Activated T-helper 9 cell treated with anti-CD3 and anti-CD28 coated beads, Interleukin-2, amount 50 U/mL, for 16 hours (primary cell): Measurements from ENCODE around the gene SNTG2.
"Not testable (repeated sequence)": the region's sequence is repeated elsewhere in the genome, so short reads cannot be mapped to it uniquely, and the experiment has no call there.

Experiments used
- DNase-seq: peaks from one replicate; pipeline ENCODE4 v3.0.0-alpha.2; 2020; ENCODE audit warnings: low read depth

The SNTG2 gene

GRCh38 chr2:1192121-1192520 lies 241.5 kb downstream of the SNTG2 start:
- no peak for DNase-seq

DNA sequence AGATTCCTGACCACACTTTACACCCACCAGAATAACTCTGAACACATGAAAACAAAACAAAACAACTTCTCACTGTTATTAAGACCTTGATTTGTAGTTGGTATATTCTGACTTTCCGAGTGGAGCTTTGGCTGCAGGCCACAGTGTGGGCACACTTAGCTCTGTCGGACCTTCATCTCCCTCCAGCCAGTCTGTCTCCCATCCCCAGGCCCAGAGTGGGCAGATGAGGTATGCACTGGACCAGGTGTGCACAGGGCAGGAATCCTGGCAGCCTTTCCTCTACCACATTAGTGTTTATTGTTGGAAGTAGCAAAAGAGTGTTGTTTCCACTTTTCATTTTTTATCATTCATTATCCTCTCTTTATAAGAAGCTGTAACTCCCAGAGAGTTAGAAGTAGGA lies 243.2 kb downstream of the SNTG2 start:
- no peak for DNase-seq

DNA sequence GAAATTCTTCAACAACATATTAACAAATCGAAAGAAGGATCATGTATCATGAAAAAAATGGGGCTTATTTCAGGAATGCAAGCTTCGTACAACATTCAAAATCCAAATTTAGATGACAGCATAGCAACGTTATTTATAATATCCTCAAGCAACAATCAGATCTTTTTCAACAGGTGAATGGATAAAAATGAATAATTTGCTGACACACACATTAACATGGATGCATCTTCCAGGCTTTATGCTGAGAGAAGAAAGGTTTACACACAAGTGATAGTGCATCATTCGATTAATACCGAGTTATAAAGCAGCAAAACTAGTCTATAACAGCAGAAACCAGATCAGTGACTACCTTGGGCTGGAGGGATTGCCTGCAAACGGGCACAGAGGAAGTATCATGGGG lies 253.1 kb downstream of the SNTG2 start:
- no peak for DNase-seq

- DNase-seq = no peak
Measured at GRCh38 chr2:1205853-1206252, 255.2 kb downstream of the SNTG2 start.

DNA sequence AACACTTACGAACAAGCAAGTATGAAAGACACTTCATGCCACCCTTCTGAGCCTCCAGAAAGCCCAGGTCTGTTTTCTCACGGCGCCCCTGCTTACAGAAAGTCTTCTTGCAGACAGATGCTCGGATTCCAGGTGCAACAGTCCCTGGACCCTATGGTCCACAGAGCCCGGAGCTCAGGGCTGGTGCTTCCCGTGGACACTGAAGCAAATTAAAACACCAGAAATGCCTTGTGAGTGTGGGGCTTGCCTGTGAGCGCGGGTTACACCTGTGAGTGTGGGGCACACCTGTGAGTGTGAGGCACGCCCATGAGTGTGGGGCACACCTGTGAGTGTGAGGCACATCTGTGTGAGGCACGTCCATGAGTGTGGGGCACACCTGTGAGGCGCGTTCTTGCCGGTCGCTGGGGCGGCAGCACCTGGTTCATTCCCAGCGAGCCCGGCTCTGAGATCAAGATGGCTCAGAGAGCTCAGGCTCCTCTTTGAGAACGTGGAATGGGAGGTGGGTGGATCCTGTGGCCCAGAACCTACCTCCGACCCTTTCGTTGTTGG lies 257.4 kb downstream of the SNTG2 start:
- no peak for DNase-seq

- no peak for DNase-seq
Measured at GRCh38 chr2:1208522-1208921, 257.9 kb downstream of the SNTG2 start.

GRCh38 chr2:1209246-1209645 lies 258.6 kb downstream of the SNTG2 start:
- DNase-seq = no peak

- DNase-seq = no peak
Measured at GRCh38 chr2:1209761-1210160, 259.1 kb downstream of the SNTG2 start.

- DNase-seq = no peak
Measured at GRCh38 chr2:1210352-1210751, 259.7 kb downstream of the SNTG2 start.

- DNase-seq = no peak
Measured at GRCh38 chr2:1219901-1220573, 269.4 kb downstream of the SNTG2 start.

DNA sequence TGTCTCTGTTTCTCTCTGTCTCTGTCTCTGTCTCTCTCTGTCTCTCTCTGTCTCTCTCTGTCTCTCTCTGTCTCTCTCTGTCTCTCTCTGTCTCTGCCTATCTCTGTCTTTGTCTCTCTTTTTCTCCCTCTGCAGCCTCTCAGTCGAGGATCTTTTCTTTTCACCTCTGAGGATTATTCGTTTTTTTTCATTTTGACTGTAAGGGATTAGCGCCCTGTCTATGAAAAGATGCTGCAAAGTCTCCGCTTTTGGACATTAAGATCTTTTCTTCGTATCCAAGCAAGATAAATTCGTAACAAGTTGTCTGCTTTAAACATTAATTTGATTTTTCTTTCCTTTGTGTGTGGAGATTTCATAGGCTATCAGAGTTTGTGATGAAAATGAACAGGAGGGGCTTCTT lies 271.4 kb downstream of the SNTG2 start:
- no peak for DNase-seq

- DNase-seq = no peak
Measured at GRCh38 chr2:1223791-1224190, 273.1 kb downstream of the SNTG2 start.

DNA sequence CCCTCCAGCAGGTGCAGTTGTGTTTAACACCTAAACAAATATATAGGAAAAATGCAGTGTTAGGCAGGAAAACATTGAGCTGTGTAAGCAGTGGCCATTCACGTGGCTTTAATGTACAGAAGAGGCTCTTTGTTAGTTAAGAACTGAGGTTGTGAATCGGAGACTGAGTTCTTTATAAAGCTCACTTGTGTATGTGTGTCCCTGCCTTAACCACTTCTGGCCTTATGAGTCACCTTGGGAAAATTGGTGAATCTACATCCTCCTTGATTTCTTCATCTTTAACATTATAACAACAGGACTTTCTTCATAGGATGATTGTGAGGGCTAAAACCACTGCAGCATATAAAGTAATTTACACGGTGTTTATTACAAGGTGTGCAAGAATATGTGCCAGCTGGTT lies 274.3 kb downstream of the SNTG2 start:
- no peak for DNase-seq

DNA sequence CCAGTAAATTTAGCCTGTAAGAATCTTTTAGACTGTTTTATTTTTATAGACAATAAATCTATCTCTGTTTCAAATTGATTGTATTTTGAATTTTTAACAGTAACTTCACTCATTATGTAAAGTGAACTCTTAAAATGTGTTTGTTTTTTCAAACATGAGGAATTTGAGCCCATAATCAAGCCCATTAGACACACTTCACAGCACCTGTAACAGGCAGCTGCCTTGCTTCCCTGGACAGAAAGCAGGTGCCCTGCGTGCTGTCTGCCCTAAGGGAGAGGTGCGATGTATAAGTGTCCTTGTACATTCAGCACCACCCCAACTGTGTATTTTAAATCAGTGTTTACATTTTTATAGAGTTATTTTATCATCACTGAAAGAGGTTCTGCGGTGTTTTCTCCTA lies 276.1 kb downstream of the SNTG2 start:
- no peak for DNase-seq

- no peak for DNase-seq
Measured at GRCh38 chr2:1227274-1227900, 276.7 kb downstream of the SNTG2 start.

DNA sequence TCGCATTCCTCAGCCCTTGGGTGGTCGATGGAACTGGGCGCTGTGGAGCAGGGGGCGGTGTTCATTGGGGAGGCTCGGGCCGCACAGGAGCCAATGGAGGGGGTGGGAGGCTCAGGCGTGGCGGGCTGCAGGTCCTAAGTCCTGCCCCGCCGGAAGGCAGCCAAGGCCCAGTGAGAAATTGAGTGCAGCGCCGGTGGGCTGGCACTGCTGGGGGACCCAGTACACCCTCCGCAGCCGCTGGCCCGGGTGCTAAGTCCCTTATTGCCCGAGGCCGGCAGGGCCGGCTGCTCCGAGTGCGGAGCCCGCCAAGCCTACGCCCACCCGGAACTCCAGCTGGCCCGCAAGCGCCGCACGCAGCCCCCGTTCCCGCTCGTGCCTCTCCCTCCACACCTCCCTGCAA lies 278.9 kb downstream of the SNTG2 start:
- not testable (repeated sequence) for DNase-seq

DNA sequence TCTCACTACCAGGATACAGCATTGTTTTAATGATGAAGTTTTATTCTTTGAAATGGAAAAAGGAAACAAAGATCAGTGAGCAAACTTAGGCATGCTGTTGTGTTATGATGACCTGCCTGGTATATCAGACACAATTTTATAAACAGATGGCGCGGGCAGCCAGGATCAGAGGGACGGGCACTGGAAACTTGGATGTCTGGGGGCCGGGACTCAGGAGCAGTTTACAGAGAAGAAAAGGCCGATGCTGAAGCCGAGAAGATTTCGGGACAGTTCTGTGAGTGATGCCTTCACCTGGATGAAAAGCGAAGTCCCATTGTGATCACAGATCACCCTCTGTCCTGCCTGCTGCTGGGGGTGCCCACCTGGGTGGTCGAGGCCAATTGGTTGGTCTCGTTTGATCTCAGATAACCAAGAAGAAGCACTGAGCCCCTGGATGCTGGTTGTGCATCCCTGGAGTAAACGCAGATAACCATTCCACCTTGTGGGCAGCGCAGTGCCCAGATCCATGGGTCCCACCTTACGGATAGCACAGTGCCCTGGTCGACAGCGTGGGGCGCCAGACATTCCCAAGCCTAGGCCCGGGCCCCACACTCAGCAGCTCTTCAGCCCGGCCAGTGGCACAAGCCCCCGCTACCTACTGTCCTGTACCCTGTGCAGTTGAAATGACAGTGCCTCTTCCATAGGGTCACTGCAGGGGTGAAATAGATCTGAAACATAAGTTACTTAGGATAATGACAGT lies 279.7 kb downstream of the SNTG2 start:
- no peak for DNase-seq

- DNase-seq = no peak
Measured at GRCh38 chr2:1231466-1232063, 280.9 kb downstream of the SNTG2 start.

- DNase-seq = no peak
Measured at GRCh38 chr2:1233281-1233680, 282.6 kb downstream of the SNTG2 start.

- DNase-seq = no peak
Measured at GRCh38 chr2:1234731-1235308, 284.2 kb downstream of the SNTG2 start.

- no peak for DNase-seq
Measured at GRCh38 chr2:1235806-1236205, 285.2 kb downstream of the SNTG2 start.

GRCh38 chr2:1236606-1237005 lies 286.0 kb downstream of the SNTG2 start:
- no peak for DNase-seq
